Stimulated activated CD4-positive, alpha-beta T cell treated with anti-CD3 and anti-CD28 coated beads, Interleukin-15, amount 100 ng/mL, for 24 hours (primary cell): ENCODE results near the gene CMTM3.
"Not testable (repeated sequence)": the region's sequence is repeated elsewhere in the genome, so short reads cannot be mapped to it uniquely, and the experiment has no call there.

Source experiments
- DNase-seq: peaks from one replicate; pipeline ENCODE4 v3.0.0-alpha.2; 2020

The CMTM3 gene

DNA sequence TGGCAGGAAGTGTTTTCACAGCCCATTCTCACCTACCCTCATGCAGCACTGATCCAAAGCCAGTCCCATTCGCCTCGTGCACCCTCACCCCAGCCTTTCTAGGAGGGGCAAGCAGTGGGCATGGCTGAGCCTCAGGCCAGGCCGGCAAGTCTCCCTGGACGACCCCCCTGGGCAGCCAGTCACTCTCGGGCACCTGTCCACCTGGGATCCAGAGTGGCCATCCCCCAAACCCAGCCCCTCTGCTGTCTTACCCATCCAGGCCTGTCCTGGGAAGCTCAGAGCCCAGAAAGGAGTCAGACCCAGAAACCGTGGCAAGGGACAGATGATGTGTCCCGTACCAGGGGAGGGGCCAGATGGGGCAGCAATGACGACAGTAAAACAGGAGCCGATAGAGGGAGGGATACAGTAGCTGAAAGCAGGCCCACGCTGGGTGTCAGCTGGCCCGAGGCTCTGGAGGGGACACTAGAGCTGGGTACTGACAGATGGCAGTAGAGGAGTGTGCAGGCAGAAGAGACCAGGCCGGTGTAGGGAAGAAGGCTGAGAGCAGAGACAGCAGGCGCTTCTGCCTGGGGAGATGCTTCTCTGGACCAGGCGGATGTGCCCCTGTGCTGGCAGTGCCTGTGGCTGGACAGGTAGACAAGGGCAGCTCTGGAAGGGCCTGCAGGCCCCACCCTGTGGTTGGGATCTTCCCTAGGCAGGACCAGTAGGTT, 5.8 kb downstream of the CMTM3 start:
- no peak for DNase-seq

DNA sequence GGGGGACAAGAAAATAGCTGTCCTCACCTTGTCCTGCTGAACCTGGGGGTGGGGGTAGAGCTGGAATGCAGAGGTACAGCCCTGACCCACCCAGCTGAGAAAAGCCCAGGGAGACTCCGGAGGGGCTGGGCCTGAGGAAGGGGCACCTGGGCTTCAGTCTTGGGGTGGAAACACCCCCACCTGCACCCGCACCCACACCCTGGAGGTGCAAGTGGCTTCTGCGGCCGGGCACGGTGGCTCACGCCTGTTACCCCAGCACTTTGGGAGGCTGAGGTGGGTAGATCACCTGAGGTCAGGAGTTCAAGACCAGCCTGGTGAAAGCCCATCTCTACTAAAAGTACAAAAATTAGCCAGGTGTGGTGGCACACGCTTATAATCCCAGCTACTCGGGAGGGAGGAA, 7.4 kb downstream of the CMTM3 start:
- not testable (repeated sequence) for DNase-seq

DNA sequence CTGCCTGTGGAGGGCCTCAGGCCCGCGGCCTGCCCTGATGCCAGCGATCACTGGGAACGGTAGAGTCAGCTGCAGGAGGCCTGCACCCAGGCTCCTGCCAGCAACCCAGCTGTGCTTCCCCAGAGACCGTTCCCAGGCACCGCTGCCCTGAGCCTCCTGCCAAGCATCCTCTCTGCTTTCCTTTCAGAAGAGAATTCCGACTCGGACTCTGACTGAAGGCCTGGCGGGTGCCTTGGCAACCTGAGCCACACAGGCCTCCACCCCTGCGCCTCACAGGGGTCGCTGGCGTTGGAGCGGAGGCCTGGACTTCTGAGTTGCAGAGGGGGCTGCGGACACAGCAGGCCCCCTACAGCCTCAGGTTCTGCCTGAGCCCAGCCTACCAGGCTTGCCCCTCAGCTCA, 7.9 kb downstream of the CMTM3 start:
- no peak for DNase-seq

DNA sequence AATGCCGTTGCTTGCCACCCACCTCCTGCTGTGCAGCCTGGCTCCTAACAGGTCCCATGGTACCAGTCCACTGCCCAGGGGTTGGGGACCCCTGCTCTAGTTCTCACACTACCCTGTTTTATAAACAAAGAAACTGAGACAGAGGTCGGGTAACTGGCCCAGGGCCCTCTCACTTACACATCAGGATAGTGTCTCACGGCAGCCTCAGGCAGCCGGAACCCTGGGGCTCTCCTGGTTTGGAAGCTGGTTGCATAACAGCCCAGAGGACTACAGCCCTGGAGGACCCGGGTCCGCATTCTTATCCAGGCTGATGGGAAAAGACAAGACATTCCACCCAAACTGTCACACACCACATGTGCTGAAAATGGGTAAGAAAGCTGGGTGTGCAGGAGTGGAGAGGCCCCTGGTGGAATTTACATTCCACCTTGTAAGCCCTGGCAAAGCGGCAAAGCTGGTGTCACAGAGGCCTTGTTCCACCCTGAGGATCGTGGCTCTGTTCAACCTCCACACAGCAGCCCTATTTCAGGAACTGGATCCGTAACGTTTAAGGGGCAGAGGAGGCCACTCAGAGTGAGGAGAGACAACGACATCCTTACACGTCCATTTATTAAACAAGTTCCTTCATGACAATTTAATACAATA, 9.8 kb downstream of the CMTM3 start:
- DNase-seq = no peak

DNA sequence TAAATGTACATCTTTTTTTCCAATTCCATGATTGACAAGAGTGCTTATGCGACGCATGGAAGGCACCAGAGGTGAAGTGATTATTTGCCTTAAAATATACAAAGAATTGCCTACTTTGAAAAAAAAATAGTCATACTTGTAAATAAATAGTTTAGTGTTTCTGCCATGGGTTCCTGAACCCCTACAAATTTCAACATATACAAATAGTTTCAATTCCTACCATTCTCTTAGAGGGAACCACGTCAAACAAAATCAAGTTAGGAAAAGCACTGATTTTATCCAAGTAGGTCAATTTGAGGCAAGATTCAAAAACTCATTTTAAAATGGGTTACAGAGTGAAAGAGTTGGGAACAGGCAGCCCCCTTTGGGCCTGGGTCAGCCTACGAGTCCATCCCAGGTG, 11.7 kb downstream of the CMTM3 start:
- no peak for DNase-seq

DNA sequence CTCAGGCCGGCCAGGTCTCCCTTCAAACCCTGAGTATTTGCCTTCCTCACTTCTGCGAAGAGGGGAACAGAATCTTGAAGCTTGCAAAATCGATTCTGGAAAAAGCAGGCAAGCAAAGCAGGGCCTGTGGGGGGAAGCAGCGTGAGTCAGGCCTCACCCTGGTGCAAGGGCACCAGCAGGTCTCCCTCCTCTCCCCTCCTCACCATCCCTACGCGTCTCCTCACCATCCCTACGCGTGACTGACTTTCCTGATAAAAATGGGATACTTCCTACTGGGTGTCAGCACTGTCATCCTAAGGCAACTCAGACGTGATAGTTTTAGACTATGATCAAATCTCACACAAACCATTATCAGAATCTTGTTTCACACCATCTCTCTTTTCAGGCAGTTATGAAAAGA, 12.1 kb downstream of the CMTM3 start:
- DNase-seq = no peak

DNA sequence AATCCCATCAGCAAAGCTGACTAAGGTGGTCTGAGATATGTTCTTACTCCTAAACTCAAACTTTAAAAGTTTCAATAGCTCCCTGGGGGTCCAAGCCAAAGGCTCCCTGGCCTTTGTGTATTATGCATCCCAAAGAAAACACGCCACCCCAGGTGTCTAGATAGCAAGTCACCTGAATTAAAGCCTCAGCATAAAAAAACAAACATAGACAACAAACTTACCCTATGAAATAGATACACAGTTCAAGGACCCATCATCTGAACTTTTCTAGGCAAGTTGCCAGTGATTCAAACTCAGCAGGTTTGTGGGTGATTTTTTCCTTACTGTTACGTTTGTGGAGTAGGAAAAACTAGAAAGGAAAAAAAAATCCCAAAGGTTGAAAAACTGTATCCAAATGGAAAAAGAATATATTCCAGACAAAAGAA, 12.5 kb downstream of the CMTM3 start:
- no peak for DNase-seq

DNA sequence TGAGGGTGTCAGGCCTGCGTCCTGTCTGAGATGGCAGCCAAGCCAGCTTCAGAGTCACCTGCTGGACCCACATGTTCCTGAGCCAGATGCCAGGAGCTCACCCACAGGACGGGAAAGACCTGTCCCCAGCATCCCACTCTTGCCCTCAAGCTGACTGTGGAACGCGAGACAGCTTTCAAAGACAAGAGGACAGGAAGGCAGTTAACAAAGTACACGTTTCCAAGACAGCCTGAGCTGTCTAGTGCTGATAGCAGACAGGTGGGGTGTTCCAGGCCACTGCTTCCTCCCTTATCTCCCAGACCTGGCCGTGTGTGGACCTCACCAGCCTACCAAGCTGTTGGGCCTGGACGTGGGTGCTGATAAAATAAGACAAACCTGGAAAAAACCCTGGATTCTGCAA, 13.2 kb downstream of the CMTM3 start:
- no peak for DNase-seq

DNA sequence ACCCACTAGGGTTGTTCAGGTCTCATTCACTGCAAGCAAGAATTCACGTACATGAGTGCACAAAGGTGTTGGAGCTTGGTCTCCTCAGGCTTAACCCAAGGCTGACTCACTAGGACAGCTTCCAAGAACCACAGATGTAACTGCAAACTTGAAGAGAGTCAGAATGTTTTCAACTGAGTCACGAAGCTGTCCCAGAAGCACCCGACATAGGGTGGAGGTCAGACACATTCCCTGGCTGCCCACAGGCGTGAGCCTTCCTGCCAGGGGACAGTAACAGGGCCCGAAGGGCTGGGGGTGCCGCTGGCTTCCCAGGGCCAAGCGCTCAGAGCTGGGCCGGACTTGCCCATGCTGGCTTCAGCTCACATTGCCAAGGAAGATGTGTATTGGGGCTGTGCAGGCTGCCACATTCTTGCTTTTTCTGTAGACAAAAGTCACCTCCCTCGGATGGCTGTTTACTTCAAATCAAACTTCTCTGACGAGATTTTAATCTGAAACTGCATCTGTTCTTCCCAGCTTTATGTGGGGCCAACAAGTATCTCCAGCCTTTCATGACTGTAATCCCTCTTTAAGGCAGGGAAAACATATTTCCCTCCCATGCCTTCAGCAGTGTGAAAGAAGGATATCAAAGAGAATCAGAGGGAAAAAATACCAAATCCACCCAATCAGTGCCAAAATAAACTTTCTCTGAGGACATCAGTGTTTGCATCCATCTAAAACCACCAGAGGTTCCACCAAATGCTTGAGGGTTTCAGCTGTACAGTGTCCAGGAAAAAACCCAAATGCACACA, 14.3 kb downstream of the CMTM3 start:
- DNase-seq = no peak

DNA sequence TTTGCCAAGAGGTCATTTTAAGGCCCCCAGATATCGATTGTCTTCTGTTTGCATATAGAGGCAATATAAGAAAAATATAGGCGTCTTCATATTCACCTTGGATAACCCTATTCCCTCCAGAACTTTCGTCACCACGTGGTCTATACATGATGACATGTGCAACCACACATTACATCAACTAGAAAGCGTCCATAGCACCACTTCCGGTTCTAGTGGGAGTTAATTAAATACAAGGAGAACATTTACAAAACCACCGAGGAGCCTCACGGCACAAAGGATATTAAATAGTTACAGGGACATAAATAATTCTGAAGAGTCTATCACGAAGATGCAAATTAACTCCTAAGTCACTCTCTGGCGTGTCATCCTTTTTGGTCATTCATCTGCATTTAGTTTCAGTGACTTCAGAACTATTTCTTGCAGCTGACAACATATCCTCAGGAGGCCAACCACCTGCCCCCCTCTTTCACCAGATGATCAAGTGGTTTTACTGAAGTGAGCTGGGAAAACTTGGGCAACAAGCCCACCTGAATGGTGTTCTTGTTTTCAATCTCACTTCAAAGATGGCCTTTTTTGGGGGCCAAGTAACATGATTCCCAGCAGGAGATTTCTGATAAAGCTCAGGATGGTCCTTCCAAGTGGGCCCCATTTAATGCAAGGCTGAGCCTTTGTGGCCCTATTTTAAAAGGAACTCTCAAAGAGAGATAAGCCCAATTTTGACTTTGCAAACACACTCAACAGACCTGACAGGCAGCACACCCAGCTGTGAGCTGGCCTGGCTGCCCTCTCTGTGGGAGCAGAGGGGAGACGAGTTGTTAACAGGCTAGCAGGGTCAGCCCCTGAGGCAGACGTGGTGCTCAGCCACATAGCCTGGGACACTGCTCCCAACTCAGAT, 15.3 kb downstream of the CMTM3 start:
- DNase-seq = no peak

DNA sequence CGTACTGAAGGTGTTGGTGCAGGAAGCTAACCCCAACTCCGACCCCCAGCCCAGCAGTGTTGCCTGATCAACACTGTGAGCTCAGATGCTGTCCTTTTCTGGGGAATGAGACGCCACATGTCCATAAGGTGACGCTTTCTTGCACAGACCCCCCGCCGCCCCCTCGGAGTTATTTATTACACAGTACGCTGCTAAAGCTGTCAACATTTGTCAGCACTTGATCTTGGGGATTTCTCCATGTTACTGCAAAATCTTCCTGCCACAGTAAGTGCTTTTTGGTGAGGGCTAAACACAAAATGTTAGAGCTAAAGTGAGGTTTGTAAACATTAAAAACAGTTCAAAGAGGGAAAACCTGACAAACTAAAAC, 15.9 kb downstream of the CMTM3 start:
- DNase-seq = no peak

DNA sequence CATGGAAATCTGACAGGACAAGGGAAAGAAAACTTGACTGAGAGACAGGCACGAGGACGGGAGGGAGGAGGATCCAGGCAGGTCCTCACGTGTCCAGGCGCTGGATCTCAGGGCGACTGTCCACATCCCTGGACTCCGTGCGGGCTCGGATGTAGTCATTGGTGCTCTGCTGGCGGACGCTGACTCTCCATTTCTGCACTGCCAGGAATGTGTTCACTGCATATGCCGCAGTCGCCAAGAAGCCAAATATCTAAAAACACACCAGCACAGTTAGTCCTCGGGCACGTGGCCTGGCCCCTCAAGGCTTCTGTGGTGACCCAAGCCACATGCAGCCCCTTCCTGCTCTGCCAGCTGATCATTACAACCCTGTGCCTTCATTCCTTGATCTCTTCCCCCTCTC, 17.5 kb downstream of the CMTM3 start:
- no peak for DNase-seq

DNA sequence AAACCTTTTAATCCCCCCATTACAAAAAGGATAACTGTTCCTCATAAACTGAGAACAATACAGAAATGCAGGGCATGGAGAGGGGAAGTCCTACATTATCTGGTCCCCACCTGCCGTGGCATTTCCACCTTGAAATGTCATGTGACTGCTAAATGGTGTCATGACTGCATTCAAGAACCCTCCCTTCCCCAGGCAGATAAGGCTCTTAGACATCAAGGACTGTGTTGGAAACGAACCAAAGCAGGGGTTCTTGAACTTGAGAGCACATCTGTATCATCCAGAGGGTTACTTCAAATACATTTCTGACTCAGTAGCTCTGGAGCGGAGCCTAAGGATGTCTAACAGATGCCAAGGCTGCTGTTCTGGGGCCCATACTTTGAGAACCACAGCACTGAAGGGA, 18.4 kb downstream of the CMTM3 start:
- DNase-seq = no peak

DNA sequence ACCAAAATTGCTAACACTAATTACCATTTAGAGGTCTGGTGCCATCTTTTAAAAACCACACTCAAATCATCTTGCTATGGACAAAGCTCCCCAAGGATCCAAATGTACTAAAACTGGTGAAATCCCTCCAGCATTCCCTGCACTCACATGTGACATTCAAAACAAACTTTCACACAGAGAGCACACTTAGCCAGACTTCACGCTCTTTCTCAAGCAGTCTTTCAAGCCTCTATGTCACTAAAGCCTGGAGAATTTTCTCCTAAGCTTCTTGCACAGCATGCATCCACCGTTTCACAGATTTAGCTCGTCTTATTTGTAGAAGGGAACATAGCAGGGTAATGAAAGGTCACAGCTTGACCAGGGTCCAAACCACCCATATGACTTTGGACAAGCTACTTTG, 19.3 kb downstream of the CMTM3 start:
- no peak for DNase-seq

DNA sequence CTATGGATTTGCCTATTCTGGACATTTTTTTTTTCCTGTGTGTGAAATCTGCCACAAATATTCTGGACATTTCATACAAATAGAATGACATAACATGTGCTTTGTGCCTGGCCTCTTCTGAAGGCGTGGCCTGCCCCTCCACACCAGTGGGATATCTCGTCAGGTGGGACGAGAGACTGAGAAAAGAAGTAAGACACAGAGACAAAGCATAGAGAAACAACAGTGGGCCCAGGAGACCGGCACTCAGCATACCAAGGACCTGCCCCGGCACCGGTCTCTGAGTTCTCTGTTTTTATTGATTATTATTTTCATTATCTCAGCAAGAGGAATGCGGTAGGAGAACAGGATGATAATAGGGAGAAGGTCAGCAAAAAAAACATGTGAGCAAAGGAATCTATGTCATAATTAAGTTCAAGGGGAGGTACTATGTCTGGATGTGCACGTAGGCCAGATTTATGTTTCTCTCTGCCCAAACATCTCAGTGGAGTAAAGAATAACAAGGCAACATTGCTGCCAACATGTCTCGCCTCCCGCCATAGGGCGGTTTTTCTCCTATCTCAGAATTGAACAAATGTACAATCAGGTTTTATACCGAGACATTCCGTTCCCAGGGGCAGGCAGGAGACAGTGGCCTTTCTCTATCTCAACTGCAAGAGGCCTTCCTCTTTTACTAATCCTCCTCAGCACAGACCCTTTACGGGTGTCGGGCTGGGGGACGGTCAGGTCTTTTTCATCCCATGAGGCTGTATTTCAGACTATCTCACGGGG, 23.3 kb downstream of the CMTM3 start:
- not testable (repeated sequence) for DNase-seq

DNA sequence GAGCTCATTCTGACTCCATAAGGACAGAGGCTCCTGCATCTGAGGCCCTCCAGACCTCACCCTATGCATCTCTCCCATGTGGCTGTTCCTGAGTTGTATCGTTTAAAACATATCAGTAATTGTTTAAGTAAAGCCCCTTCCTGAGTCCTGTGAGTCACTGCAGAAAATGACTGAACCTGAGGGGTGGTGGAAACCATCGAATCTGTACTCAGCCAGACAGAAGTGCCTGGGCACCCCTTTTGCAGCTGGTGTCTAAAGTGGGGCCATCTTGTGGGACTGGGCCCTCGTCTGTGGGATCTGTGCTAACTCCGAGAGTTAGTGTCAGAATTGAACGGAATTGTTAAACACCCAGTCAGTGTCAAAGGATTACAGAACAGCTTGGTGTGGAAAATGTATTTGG, 25.4 kb downstream of the CMTM3 start:
- DNase-seq = no peak

DNA sequence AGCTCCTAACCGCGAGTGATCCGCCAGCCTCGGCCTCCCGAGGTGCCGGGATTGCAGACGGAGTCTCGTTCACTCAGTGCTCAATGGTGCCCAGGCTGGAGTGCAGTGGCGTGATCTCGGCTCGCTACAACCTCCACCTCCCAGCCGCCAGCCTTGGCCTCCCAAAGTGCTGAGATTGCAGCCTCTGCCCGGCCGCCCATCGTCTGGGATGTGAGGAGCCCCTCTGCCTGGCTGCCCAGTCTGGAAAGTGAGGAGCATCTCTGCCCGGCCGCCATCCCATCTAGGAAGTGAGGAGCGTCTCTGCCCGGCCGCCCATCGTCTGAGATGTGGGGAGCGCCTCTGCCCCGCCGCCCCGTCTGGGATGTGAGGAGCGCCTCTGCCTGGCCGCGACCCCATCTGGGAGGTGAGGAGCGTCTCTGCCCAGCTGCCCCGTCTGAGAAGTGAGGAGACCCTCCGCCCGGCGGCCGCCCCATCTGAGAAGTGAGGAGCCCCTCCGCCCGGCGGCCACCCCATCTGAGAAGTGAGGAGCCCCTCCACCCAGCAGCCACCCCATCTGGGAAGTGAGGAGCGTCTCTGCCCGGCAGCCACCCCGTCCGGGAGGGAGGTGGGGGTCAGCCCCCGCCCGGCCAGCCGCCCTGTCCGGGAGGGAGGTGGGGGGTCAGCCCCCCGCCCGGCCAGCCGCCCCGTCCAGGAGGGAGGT, 26.2 kb downstream of the CMTM3 start:
- DNase-seq = not testable (repeated sequence)

DNA sequence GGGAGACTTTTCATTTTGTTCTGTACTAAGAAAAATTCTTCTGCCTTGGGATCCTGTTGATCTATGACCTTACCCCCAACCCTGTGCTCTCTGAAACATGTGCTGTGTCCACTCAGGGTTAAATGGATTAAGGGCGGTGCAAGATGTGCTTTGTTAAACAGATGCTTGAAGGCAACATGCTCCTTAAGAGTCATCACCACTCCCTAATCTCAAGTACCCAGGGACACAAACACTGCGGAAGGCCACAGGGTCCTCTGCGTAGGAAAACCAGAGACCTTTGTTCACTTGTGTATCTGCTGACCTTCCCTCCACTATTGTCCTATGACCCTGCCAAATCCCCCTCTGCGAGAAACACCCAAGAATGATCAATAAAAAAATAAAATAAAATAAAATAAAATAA, 27.1 kb downstream of the CMTM3 start:
- DNase-seq = not testable (repeated sequence)

DNA sequence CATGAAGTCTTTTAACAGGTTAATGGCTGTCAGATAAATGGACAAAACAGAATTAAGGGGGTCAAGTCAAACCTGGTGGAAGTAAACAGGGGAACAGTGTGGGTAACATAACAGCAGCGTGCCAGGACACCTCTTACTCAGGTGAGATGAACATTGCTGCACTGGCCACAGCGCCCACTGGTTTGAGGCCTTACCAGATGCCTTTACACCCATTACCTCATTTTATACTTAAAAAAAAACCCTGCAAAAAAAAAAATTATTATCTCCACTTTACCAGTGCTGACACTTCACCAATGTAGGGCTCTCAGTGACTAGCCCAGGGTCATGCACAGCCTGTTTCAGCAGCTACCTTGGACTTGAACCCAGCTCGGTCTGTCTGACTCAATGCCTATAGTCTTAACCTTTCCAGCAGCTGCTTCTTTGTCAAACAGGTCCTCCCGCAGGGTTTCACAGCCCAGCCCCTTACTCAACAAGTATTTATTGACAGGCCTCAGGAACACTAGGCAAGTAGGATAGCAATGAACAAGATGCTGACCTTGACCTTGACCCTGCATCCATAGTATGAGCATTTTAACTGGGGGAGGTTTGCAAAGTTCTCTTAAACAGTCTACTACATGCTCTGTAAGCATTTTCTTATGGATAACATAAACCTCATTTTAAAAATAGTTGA, 30.2 kb downstream of the CMTM3 start:
- DNase-seq = no peak

DNA sequence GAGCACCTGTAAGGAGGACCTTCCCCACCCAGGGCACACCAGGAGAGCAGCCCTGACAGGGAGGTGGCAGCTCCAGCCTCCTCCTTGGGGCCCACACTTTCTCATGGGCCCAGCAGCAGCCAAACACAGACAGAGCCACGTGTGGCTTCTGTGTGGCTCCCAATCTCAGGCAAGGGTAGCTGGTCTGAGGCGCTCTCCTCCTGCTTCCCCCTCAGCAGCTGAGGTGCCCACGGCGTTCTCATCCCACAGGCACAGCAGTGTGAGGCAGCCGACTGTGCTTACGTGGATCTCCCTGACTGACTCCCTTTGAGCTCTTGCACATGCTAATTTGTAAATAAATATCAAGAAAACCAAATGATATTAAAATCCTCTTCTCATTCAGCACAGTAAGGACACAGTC, 30.9 kb downstream of the CMTM3 start:
- no peak for DNase-seq

DNA sequence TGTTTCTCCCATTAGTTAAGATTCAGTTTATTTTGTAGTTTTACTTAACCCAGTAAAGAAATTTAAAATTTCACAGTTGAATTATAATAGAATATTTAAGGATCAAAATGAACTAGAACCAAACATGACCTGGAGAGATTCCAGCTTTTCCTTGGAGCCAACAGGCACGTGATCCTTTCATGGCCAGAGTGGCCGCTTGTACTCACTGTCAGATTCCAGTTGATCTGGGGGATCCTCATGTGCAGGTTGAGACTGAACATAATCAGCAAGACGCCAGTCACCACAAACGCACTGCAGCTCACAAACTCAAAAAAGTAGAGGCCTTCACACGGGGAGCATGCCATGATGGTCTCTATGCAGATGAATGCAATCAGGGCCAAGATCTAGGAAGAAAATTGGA, 31.7 kb downstream of the CMTM3 start:
- no peak for DNase-seq
